Measurements from ENCODE around the gene LY6G6C.

- no peak for TF ChIP-seq ZNF274 (IDR thresholded peaks at IDR 0.05; ENCODE audit: low read depth, low read length)
- TF ChIP-seq YY1 (IDR thresholded peaks at IDR 0.05; ENCODE audit: insufficient read depth, insufficient read length) = no peak
These were observed 39.8 kb upstream of the LY6G6C start for GRCh38 chr6:31761343-31761742.
